Testis (tissue), 2 donors: ENCODE data around the gene WDR27.

Source experiments
- CTCF ChIP-seq, 3 experiments: fragments of 450-650 bp in 2 of 3; fragments of 200-600 bp in 1 of 3; sonication (generic) in 1 of 3; IDR thresholded peaks; one replicate each; pipeline ENCODE4 v1.5.1; 2016 to 2019; ENCODE audit warnings: antibody characterized with exemption in 3 of 3, mild to moderate bottlenecking in 2 of 3, moderate library complexity in 1 of 3
- POLR2A ChIP-seq: fragments of 450-650 bp; IDR thresholded peaks from one replicate; pipeline ENCODE4 v1.6.1; 2017; ENCODE audit warnings: antibody characterized with exemption, mild to moderate bottlenecking, moderate library complexity

- TF ChIP-seq POLR2A: no peak
- TF ChIP-seq CTCF (IDR thresholded peaks at IDR 0.05): no peak
Observed at GRCh38 chr6:169660751-169661390, 41.0 kb downstream of the WDR27 start.
